HepG2 (cell line): Measurements from ENCODE around the gene HYDIN. TPM values are rescaled to one million over a fixed set of nuclear protein-coding genes. Genes with fewer than 3 reads are reported as not detected.

Experiments used
- ATAC-seq: fragments of 200-7000 bp; cut with Tn5 transposase; 3 replicates; pipeline ENCODE4 v1.9.1; 2020; ENCODE audit warnings: mild to moderate bottlenecking, moderate library complexity
- BruUV-seq: library from RNA; stranded (reverse); fragments of 400-500 nt; replicated peaks from 2 replicates; lab custom pipeline; 2021; lab: Mats Ljungman, UMichigan
- CTCF ChIA-PET: fragments of 300-600 bp; formaldehyde crosslinking; extraction: SDS; loops from one replicate; lab custom pipeline; 2021; ENCODE audit warnings: low total read pairs, inconsistent platforms, low intra/inter-chr PET ratio; lab: Yijun Ruan, JAX
- POLR2A ChIA-PET: fragments of 350-600 bp; sonication (Branson Sonifier 250); formaldehyde crosslinking; loops from one replicate; lab custom pipeline; 2020; ENCODE audit warnings: antibody characterized with exemption, inconsistent platforms; lab: Yijun Ruan, JAX
- DNase-seq: peaks from one replicate; pipeline ENCODE4 v3.0.0-alpha.2; 2015; ENCODE audit warnings: low spot score
- FAIRE-seq: peaks from 3 replicates; lab custom pipeline; 2011; peaks lifted over from hg19 to GRCh38; lab: Jason Lieb, UNC
- H2AFZ ChIP-seq: one replicate; pipeline ENCODE4 v1.6.1; 2011; ENCODE audit warnings: low read length, inconsistent platforms
- H3K27ac ChIP-seq: fragments of 300-600 bp; 3 replicates; pipeline ENCODE4 v1.8.0; 2011; ENCODE audit warnings: mixed run types, mild to moderate bottlenecking, mixed read lengths, low read length, inconsistent platforms; ENCODE audit not compliant: insufficient read depth; ENCODE audit errors: extremely low read length
- H3K27me3 ChIP-seq, 2 experiments: fragments of 200-600 bp in 1 of 2; 2 replicates in 1 of 2; 3 replicates in 1 of 2; pipeline versions ENCODE4 v1.6.0 to v1.8.0; 2011; ENCODE audit warnings: low read length in 2 of 2, mild to moderate bottlenecking in 2 of 2, moderate library complexity in 2 of 2, inconsistent platforms in 1 of 2; ENCODE audit not compliant: insufficient read depth in 2 of 2, control insufficient read depth in 1 of 2
- H3K36me3 ChIP-seq, 2 experiments: fragments of 200-600 bp in 1 of 2; replicated peaks in 1 of 2; 2 replicates in 1 of 2; 3 replicates in 1 of 2; pipeline versions ENCODE4 v1.5.1 to v1.8.0; 2011; ENCODE audit warnings: low read length in 2 of 2, inconsistent platforms in 1 of 2; ENCODE audit not compliant: insufficient read depth in 2 of 2, control insufficient read depth in 1 of 2
- H3K4me1 ChIP-seq: 2 replicates; pipeline ENCODE4 v1.5.1; 2012; ENCODE audit warnings: low read length, inconsistent platforms; ENCODE audit not compliant: insufficient read depth
- H3K4me2 ChIP-seq: 2 replicates; pipeline ENCODE4 v1.6.0; 2011; ENCODE audit warnings: low read depth, low read length, inconsistent platforms
- H3K4me3 ChIP-seq, 3 experiments: fragments of 200-600 bp in 1 of 3; sonication (generic), shearing (Covaris generic) in 1 of 3; replicated peaks in 1 of 3; 2 replicates each; pipeline ENCODE4 v1.5.1; 2011 to 2016; ENCODE audit warnings: low read length in 3 of 3, inconsistent platforms in 2 of 3, low read depth in 2 of 3, mild to moderate bottlenecking in 2 of 3, control low read depth in 1 of 3, mixed read lengths in 1 of 3; ENCODE audit not compliant: insufficient read depth in 1 of 3
- H3K79me2 ChIP-seq: one replicate; pipeline ENCODE4 v1.6.1; 2011; ENCODE audit warnings: low read length, inconsistent platforms; ENCODE audit not compliant: insufficient read depth
- H3K9ac ChIP-seq: 2 replicates; pipeline ENCODE4 v1.6.0; 2011; ENCODE audit warnings: mild to moderate bottlenecking, low read depth, low read length, inconsistent platforms; ENCODE audit not compliant: insufficient read depth
- H3K9me3 ChIP-seq: 2 replicates; pipeline ENCODE4 v1.5.1; 2012; ENCODE audit warnings: mild to moderate bottlenecking, low read length
- H4K20me1 ChIP-seq: 2 replicates; pipeline ENCODE4 v1.6.0; 2011; ENCODE audit warnings: inconsistent platforms, mild to moderate bottlenecking, low read length, moderate library complexity; ENCODE audit not compliant: insufficient read depth
- CC2D1A ChIP-seq: sonication (generic); formaldehyde crosslinking; IDR thresholded peaks from 2 replicates; pipeline ENCODE4 v1.8.1; 2023; ENCODE audit warnings: mild to moderate bottlenecking, missing genetic modification reagents
- GATAD2A ChIP-seq: IDR thresholded peaks from 2 replicates; pipeline ENCODE4 v1.6.1; 2016
- HDAC6 ChIP-seq: fragments of 200-600 bp; sonication (generic); IDR thresholded peaks from 2 replicates; pipeline ENCODE4 v1.7.0; 2017; ENCODE audit warnings: mild to moderate bottlenecking, antibody characterized with exemption, low read length, low read depth
- HNF4A ChIP-seq: sonication (generic); formaldehyde crosslinking; IDR thresholded peaks from 2 replicates; pipeline ENCODE4 v1.4.0; 2020; ENCODE audit warnings: missing genetic modification reagents
- MAFG ChIP-seq: sonication (generic); formaldehyde crosslinking; IDR thresholded peaks from 2 replicates; pipeline ENCODE4 v1.5.1; 2020; ENCODE audit warnings: mild to moderate bottlenecking, missing genetic modification reagents
- RARG ChIP-seq: sonication (generic); formaldehyde crosslinking; IDR thresholded peaks from 2 replicates; pipeline ENCODE4 v1.4.0; 2020; ENCODE audit warnings: low read depth, mild to moderate bottlenecking, missing genetic modification reagents
- THAP9 ChIP-seq: sonication (generic); formaldehyde crosslinking; IDR thresholded peaks from 2 replicates; pipeline ENCODE4; 2020; ENCODE audit warnings: missing genetic modification reagents, mild to moderate bottlenecking, borderline replicate concordance
- TIGD3 ChIP-seq: sonication (generic); formaldehyde crosslinking; IDR thresholded peaks from 2 replicates; pipeline ENCODE4 v1.5.1; 2020; ENCODE audit warnings: mild to moderate bottlenecking, missing genetic modification reagents, borderline replicate concordance
- TMF1 ChIP-seq: sonication (generic); formaldehyde crosslinking; IDR thresholded peaks from 2 replicates; pipeline ENCODE4 v1.8.1; 2022; ENCODE audit warnings: low read depth, missing genetic modification reagents
- ZFP62 ChIP-seq: sonication (generic); formaldehyde crosslinking; IDR thresholded peaks from 2 replicates; pipeline ENCODE4 v1.4.0; 2020; ENCODE audit warnings: missing genetic modification reagents
- ZNF18 ChIP-seq: sonication (generic); formaldehyde crosslinking; IDR thresholded peaks from 2 replicates; pipeline ENCODE4 v1.8.0; 2022; ENCODE audit warnings: mild to moderate bottlenecking, missing genetic modification reagents; ENCODE audit not compliant: insufficient replicate concordance
- ZNF776 ChIP-seq: sonication (generic); formaldehyde crosslinking; IDR thresholded peaks from 2 replicates; pipeline ENCODE4 v1.4.0; 2020; ENCODE audit warnings: mild to moderate bottlenecking, missing genetic modification reagents
- ZNF780A ChIP-seq: sonication (generic); formaldehyde crosslinking; IDR thresholded peaks from 2 replicates; pipeline ENCODE4 v1.8.0; 2022; ENCODE audit warnings: mild to moderate bottlenecking, missing genetic modification reagents, moderate library complexity
- WGBS: methylation state at CpG from one replicate; pipeline ENCODE4 v1.1.6; 2017; ENCODE audit warnings: low lambda C conversion rate; 5-methylcytosine and 5-hydroxymethylcytosine counted together
- in situ Hi-C: cut with HindIII; loops from 2 replicates; pipeline ENCODE4 v1.10.0; 2017; ENCODE audit warnings: low pct_unique_long_range_greater_than_20kb; ENCODE audit not compliant: extremely low pct_ligation_motif_present
- intact Hi-C: fragments of 100-400 bp; cut with micrococcal nuclease; formaldehyde crosslinking; loops from one replicate; pipeline ENCODE4 v1.10.0; 2022; ENCODE audit not compliant: unreplicated experiment
- polyA plus RNA-seq, 8 experiments: library from polyadenylated mRNA; depleted of rRNA in 3 of 8; stranded (reverse) in 7 of 8; unstranded in 1 of 8; fragments of >200 nt; fragmentation: Illumina TruSeq in 4 of 8; extraction: Trizol in 4 of 8; gene quantifications; 2 replicates each; pipeline versions ENCODE4 v1.2.1 to v1.2.3, GENCODE V29; 2011 to 2016; ENCODE audit warnings: low read depth in 4 of 8, missing spikeins in 1 of 8, mixed read lengths in 1 of 8; ENCODE audit not compliant: insufficient read depth in 1 of 8
- total RNA-seq, 5 experiments: library from RNA; depleted of rRNA; stranded (reverse); fragments of >200 nt; fragmentation: Illumina TruSeq; extraction: Trizol; gene quantifications; 2 replicates each; pipeline ENCODE4 v1.2.3, GENCODE V29; 2016; ENCODE audit warnings: low read depth in 1 of 5
- TF ChIP-seq, protein P1 (sequence below): sonication (generic); formaldehyde crosslinking; conservative IDR thresholded peaks from 2 replicates; pipeline ENCODE4 v1.4.0; 2020; ENCODE audit warnings: missing genetic modification reagents

The HYDIN gene
- total and polyA plus RNA-seq, 2 of the 13 experiments (the other 11 are each of a cell fraction or from before 2014, with no cell fraction given), result not detected

- TF ChIP-seq HNF4A (CRISPR knock-in tag), result no peak
- TF ChIP-seq, protein P1, sequence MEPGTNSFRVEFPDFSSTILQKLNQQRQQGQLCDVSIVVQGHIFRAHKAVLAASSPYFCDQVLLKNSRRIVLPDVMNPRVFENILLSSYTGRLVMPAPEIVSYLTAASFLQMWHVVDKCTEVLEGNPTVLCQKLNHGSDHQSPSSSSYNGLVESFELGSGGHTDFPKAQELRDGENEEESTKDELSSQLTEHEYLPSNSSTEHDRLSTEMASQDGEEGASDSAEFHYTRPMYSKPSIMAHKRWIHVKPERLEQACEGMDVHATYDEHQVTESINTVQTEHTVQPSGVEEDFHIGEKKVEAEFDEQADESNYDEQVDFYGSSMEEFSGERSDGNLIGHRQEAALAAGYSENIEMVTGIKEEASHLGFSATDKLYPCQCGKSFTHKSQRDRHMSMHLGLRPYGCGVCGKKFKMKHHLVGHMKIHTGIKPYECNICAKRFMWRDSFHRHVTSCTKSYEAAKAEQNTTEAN (CRISPR knock-in tag), result no peak
- TF ChIP-seq ZNF776 (CRISPR knock-in tag), result no peak
- TF ChIP-seq THAP9 (CRISPR knock-in tag), result no peak
- no peak for TF ChIP-seq ZFP62 (CRISPR knock-in tag)
- TF ChIP-seq ZNF780A (CRISPR knock-in tag), result no peak
- TF ChIP-seq HDAC6, result no peak
- no peak for TF ChIP-seq RARG (CRISPR knock-in tag)
- no peak for TF ChIP-seq MAFG (CRISPR knock-in tag)
- TF ChIP-seq CC2D1A, result no peak
- no peak for TF ChIP-seq TIGD3 (CRISPR knock-in tag)
- no peak for TF ChIP-seq GATAD2A (CRISPR knock-in tag)
- no peak for TF ChIP-seq ZNF18 (CRISPR knock-in tag)
- TF ChIP-seq TMF1 (CRISPR knock-in tag), result no peak
- Histone ChIP-seq H4K20me1 (no peaks in the 10 kb centered on the region), H3K4me3 (no peak overlapping the region), H3K9ac (no peak overlapping the region), H3K4me2 (no peak overlapping the region), H3K9me3 (no peaks in the 10 kb centered on the region), H3K36me3 (no peaks in the 10 kb centered on the region), H3K4me1 (no peaks in the 10 kb centered on the region), H3K79me2 (no peaks in the 10 kb centered on the region), H3K27me3 (no peaks in the 10 kb centered on the region; a peak in 2 of 5 replicates), H3K27ac (no peak overlapping the region), H2AFZ (no peak overlapping the region)
- ATAC-seq (no peak), FAIRE-seq (no peak), DNase-seq (no peak)
- WGBS, result 0% methylated on average over 1 of the region's 3 CpGs
- ChIA-PET CTCF (no interaction called here), POLR2A (no interaction called here)
- BruUV-seq, result no TSS peak
- intact Hi-C loops, result no loop called here
- in situ Hi-C loops, result no loop called here
Observed at GRCh38 chr16:71205482-71206131, 24.9 kb downstream of the HYDIN start.
